Fibroblast of the conjunctiva (primary cell): ENCODE measurements around the gene CHEK1.
A peak's percentile ranks its signal among the peaks of the same experiment; 100 is the strongest.

Experiments
- DNase-seq: peaks from one replicate; pipeline ENCODE4 v3.0.0-alpha.2; 2010; ENCODE audit warnings: low read depth

The CHEK1 gene

DNA sequence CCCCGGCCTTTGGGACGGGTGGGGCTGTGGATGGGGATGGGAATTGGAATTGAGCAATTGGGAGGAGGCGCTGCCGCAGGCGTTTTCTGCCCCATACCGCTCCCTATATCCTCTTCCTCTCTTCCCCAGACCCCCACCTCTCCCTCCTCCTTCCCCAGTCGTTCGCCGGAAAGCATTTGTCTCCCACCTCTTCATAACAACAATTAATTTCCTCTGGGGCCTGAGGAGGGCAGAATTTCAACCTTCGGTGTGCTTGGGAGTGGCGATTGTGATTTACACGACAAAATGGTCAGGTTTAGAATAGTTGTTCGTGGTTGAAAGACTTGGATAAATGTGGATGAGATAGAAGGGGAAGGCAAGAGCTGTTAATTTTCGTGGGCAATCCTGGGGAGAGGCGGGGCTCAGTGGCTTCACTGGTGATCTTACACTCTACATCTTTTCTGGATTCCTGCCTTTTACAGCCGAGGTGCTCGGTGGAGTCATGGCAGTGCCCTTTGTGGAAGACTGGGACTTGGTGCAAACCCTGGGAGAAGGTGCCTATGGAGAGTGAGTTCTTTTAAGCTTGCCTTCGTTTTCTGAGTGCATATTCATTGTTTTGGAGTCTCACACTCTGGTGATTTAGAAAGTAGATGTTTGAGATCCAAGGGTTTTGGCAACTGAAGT is 1.5 kb downstream of the CHEK1 start:
- DNase-seq = peak; percentile 90

GRCh38 chr11:125627236-125627910 is 2.4 kb downstream of the CHEK1 start:
- DNase-seq = no peak

GRCh38 chr11:125637840-125638239 is 12.9 kb downstream of the CHEK1 start:
- no peak for DNase-seq

DNA sequence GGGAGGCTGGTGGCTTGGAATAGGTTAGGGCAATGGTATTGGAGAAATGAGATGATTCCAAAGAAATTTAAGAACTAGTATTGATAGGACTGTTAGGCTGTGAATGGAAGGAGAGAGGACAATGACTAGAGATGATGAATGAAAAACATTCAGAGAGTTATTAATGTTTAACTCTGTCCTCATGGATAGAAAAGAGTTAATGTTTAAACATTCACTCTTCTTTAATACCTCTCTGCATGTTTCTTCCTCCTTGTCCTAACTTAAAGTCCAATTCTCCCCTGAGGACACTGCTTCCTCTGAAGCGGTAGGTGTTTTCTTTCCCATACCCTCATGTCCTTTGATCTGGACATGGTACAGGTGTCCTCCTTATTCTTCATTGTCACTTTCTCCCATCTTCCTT is 13.4 kb downstream of the CHEK1 start:
- DNase-seq = no peak

DNA sequence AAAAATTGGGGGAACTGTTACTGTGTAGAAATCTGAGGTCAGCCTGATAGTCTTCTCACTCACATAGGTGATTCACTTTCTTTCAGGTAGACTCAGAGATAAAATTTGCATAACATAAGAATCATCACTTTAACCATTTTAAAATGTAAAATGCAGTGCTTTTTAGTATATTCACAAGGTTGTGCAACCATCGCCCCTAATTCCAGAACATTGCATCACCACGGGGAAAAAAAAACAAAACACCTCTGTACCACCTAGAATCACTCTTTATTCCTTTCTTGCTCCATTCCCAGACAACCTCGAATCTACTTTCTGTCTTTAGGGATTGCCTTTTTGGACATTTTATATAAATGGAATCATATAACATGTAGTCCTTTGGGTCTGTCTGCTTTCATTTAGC is 20.9 kb downstream of the CHEK1 start:
- DNase-seq = no peak

DNA sequence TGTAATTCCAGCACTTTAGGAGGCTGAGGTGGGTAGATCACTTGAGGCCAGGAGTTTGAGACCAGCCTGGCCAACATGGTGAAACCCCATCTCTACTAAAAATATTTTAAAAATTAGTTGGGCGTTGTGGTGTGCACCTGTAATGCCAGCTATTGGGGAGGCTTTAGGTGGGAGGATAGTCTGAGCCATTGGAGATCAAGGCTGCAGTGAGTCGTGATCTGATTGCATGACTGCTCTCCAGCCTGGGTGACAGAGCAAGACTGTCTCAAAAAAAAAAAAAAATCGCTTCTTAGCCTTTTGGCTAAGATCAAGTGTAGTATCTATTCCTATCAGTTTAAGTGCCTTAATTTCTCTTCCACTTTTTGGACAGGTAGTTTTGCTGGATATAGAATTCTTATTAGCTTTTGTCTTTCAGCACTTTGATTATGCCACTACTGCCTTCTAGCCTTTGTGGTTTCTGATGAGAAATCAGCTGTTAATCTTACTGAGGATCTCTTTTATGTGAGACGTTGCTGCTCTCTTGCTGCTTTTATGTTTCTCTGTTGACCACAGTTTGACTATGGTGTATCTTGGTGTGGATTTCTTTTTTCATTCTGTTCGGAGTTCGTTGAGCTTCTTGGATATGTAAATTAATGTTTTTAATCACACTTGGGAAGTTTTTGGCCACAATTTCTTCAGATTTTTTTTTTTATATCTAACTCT is 24.7 kb downstream of the CHEK1 start:
- no peak for DNase-seq

DNA sequence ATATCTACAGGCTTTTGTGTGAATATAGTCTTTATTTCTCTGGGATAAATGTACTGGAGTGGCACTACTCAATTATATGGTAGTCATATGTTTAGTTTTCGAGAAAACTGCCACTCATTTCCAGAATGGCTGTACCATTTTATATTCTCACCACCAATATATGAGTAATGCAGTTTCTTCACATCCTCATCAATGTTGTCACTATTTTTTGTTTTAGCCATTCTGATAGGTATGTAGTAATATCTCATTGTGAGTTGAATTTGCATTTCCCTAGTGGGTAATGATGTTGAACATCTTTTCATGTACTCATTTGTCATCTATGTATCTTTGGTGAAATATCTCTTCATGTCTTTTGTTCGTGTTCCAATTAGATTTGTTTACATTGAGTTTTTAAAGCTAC is 37.7 kb downstream of the CHEK1 start:
- no peak for DNase-seq

- no peak for DNase-seq
Observed at GRCh38 chr11:125663910-125664309, 38.9 kb downstream of the CHEK1 start.

GRCh38 chr11:125667151-125667550 is 42.2 kb downstream of the CHEK1 start:
- no peak for DNase-seq

DNA sequence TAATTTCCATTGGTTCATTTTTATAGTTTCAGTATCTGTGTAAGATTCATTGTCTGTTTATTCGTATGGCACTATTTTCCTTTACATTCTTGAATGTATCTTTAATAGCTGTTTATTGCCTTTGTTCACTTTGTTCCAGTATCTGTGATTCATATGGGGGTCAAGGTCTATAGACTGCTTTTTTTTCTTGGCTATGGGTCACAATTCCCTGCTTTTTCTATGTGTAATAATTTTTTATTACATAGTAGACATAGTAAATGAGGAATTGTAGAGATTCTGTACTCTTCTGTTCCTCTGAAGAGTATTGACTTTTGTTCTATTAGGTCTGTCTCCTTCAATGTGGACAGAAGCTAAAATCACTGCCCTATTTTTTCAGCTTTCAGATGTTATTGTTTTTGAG is 45.2 kb downstream of the CHEK1 start:
- no peak for DNase-seq

- no peak for DNase-seq
Observed at GRCh38 chr11:125671561-125671960, 46.6 kb downstream of the CHEK1 start.

- DNase-seq = no peak
Observed at GRCh38 chr11:125674210-125674609, 49.2 kb downstream of the CHEK1 start.

DNA sequence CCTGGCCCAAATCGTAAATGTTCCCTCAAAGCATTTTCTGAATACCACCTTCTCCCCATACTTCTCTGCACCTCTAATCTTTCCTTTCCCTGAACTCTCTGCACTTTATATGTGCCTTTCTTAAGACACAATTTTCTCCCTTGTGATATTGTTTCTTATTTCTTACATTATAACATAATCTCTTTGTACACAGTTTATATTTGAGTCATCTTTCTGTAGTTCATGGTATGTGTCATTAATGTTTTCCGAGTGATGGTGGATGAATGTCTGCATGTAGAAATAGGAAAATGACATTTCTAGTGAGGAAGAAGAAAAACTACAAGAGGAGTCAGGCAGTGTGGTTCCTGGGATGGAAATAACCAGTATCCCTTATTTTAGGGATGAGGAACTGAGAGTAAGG is 50.2 kb downstream of the CHEK1 start:
- no peak for DNase-seq

DNA sequence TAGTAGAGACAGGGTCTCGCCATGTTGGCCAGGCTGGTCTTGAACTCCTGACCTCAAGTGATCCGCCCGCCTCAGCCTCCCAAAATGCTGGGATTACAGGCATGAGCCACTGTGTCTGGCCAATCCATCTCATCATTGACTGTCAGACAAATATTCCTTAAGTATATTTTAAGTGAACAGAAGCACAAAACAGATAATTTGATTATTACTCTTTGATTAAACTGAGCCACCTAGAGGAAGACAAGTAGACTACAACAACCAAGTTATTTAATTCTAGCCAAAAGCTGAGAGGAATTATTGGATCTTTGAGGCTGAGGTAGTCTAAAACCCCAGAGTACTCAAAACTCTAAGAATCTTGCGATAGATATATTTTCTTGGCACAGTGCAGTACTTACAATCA is 54.4 kb downstream of the CHEK1 start:
- DNase-seq = no peak

DNA sequence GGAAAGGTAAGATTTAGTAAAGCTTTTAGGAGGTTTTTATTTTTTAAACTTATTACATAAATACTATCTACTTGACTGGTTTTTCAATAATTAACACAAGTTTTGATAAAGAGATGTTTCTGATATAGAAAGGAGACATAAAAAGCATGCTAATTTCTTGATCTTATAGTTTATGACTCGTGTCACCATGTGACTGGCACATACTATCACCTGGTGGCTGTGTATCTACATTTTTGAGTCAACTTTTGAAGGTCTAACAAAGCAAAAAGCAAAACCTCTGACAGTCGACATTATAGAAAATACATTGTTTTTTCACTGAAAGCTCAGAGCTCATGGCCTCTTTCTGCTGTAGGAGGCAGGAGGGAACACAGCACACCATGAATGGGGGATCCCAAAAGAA is 54.9 kb downstream of the CHEK1 start:
- no peak for DNase-seq

- no peak for DNase-seq
Observed at GRCh38 chr11:125680747-125681146, 55.8 kb downstream of the CHEK1 start, which contains the start of gene ACRV1. ACRV1 (minus strand) TSS chr11:125680847; CDS start chr11:125680780, 67 bp downstream.

DNA sequence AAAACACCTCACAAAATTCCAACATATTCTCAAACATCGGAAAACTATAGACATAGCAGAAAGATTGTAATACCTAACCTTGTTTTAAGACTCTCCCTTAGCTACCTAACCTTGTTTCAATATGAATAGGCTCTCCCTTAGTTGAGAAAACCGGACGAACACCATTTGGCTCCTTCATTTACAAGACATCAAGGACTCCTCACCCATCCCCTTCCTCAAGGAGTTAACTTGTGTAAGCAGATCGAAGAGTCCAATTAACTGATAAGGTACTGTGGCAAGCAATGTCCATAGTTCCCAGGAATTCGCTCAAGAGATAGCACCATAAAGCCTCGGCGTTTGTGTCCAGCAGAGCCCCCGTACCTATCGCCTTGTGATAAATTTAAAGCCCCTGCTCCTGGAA is 60.3 kb downstream of the CHEK1 start:
- DNase-seq = no peak

DNA sequence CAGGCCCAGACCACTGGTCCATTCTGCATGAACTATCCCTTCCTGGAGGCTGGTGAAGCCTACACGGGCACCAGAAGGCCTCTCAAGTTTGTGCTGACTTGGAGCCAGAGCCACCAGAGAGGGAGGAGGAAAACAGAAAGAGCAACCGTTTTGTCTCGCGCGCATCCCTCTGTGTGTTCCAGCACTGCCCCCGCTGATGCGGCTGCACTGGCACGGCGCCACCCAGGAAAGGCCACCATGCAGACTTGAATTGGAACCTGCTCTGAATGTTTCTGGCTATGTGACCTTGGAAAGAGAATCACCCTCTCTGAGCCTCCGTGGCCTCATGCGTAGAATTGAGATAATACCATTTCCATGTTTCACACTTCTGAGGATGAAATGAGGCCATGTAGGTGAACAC is 63.1 kb downstream of the CHEK1 start:
- no peak for DNase-seq

- no peak for DNase-seq
Observed at GRCh38 chr11:125688632-125689031, 63.7 kb downstream of the CHEK1 start.

DNA sequence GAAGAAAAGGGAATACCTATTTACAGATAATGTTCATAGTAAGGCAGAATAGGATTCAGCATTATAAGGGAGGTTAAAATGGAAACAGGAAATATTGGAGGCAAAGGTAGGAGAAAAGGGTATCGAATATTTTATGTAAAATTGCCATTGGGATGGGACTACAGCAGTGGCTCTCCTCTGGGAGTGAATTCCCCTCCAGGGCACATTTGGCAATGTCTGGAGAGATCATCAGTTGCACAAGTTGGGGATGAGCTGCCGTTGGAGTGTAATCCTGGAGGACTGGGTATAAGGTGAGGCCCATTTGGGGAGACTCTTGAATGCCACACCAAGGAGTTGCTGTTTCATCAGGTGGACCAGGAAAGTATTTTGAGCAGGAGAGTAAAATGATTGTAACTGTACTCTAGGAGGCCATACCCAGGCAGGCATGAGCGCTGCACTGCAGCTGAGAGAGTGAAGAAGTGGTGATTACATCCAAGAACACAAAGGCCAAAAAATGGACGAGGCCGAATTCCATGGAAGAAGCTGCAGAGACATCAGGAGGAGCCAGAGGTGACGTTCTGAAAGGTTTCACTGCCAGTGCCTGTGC is 64.4 kb downstream of the CHEK1 start:
- DNase-seq = no peak

DNA sequence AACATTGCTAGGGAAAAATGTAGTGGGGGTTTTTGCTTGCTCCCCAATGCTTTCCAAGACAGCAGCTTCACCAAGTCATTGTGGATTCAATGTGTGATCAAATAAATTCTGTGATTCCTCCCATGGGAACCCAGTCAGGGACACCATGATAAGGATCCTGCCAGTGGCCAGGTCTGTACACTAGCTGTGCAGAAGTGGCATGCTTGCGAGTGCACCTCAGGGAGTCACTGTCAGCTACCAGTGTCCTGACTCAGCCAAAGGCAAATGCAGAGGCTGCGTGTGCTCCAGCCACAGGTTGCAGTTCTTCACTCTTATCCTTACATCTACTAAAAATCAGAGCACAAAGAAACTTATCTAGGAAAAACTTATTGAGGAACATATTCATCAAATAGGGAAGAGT is 65.0 kb downstream of the CHEK1 start:
- DNase-seq = no peak

- no peak for DNase-seq
Observed at GRCh38 chr11:125692887-125693286, 67.9 kb downstream of the CHEK1 start.

- DNase-seq = no peak
Observed at GRCh38 chr11:125694951-125695350, 70.0 kb downstream of the CHEK1 start.
